ENCODE data around the gene NUDT8.
"Not testable (repeated sequence)": the region's sequence is repeated elsewhere in the genome, so short reads cannot be mapped to it uniquely, and the experiment has no call there.

The NUDT8 gene

GRCh38 chr11:67628710-67629385 is 889 bp downstream of the NUDT8 start:
- no peak for DNase-seq (ENCODE audit: low read depth in 2 of 2)

- no peak for DNase-seq (ENCODE audit: low read depth in 2 of 2)
Measured at GRCh38 chr11:67627812-67628624, 1.7 kb downstream of the NUDT8 start.

- DNase-seq (ENCODE audit: low read depth in 2 of 2) = no peak
Measured at GRCh38 chr11:67627441-67627811, 2.3 kb downstream of the NUDT8 start.

GRCh38 chr11:67626970-67627369 is 2.8 kb downstream of the NUDT8 start:
- no peak for DNase-seq (ENCODE audit: low read depth in 2 of 2)

DNA sequence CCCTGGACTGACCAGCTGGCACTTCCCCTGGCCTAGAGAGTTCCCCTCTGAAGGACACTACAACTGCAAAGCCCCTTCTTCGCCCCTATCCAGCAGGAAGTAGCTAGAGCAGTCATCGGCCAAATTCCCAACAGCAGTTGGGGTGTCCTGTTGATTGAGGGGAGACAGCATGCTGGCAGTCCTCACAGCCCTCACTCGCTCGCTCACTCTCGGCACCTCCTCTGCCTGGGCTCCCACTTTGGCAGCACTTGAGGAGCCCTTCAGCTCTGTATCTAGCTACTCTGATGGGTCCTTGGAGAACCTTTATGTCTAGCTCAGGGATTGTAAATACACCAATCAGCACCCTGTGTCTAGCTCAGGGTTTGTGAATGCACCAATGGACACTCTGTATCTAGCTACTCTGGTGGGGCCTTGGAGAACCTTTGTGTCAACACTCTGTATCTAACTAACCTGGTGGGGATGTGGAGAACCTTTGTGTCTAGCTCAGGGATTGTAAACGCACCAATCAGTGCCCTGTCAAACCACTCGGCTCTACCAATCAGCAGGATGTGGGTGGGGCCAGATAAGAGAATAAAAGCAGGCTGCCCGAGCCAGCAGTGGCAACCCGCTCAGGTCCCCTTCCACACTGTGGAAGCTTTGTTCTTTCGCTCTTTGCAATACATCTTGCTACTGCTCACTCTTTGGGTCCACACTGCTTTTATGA is 3.5 kb downstream of the NUDT8 start:
- not testable (repeated sequence) for DNase-seq (ENCODE audit: low read depth in 2 of 2)

GRCh38 chr11:67623795-67624194 is 5.9 kb downstream of the NUDT8 start:
- not testable (repeated sequence) for DNase-seq (ENCODE audit: low read depth in 2 of 2)

- DNase-seq (ENCODE audit: low read depth in 2 of 2) = not testable (repeated sequence)
Measured at GRCh38 chr11:67622905-67623304, 6.8 kb downstream of the NUDT8 start.

GRCh38 chr11:67621928-67622327 is 7.8 kb downstream of the NUDT8 start:
- DNase-seq (ENCODE audit: low read depth in 2 of 2) = not testable (repeated sequence)

- not testable (repeated sequence) for DNase-seq (ENCODE audit: low read depth in 2 of 2)
Measured at GRCh38 chr11:67620621-67621020, 9.1 kb downstream of the NUDT8 start.

GRCh38 chr11:67619683-67620618 is 9.8 kb downstream of the NUDT8 start:
- not testable (repeated sequence) for DNase-seq (ENCODE audit: low read depth in 2 of 2)

DNA sequence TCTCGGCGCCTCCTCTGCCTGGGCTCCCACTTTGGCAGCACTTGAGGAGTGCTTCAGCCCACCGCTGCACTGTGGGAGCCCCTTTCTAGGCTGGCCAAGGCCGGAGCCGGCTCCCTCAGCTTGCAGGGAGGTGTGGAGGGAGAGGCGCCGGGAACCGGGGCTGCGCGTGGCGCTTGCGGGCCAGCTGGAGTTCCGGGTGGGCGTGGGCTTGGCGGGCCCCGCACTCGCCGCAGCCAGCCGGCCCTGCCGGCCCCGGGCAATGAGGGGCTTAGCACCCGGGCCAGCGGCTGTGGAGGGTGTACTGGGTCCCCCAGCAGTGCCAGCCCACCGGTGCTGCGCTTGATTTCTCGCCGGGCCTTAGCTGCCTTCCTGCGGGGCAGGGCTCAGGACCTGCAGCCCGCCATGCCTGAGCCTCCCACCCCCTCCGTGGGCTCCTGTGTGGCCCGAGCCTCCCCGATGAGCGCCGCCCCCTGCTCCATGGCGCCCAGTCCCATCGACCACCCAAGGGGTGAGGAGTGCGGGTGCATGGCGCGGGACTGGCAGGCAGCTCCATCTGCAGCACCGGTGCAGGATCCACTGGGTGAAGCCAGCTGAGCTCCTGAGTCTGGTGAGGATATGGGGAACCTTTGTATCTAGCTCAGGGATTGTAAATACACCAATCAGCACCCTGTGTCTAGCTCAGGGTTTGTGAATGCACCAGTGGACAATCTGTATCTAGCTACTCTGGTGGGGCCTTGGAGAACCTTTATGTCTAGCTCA is 10.7 kb downstream of the NUDT8 start:
- DNase-seq (ENCODE audit: low read depth in 2 of 2) = not testable (repeated sequence)

DNA sequence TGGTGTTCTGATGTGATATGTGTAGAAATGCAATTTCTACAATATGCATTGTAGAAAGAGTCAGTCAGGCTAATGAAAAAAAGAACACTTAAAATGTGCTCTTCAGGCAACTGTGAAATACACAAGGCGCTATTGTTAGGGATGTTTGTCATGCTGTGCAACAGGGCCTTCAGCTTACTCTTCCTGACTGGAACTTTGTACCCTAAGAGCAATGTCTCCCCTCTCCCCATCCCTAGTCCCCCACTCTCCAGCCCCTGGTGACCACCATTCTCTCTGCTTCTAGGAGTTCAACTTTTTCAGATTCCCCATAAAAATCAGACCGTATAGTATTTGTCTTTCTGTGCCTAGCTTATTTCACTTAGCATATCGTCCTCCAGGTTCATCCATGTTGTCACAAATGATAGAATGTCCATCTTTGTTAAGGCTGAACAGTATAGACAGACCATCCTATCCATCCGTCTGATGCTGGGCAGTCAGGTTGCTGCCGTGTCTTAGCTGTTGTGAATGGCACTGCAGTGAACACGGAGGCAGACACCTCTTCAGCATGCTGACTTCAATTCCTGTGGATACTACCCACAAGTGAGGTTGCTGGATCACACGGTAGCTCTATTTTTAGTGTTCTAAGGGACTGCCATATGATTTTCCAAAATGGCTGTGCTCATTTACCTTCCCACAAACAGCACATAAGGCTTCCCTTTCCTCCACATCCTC is 12.3 kb downstream of the NUDT8 start:
- DNase-seq (ENCODE audit: low read depth in 2 of 2) = no peak

DNA sequence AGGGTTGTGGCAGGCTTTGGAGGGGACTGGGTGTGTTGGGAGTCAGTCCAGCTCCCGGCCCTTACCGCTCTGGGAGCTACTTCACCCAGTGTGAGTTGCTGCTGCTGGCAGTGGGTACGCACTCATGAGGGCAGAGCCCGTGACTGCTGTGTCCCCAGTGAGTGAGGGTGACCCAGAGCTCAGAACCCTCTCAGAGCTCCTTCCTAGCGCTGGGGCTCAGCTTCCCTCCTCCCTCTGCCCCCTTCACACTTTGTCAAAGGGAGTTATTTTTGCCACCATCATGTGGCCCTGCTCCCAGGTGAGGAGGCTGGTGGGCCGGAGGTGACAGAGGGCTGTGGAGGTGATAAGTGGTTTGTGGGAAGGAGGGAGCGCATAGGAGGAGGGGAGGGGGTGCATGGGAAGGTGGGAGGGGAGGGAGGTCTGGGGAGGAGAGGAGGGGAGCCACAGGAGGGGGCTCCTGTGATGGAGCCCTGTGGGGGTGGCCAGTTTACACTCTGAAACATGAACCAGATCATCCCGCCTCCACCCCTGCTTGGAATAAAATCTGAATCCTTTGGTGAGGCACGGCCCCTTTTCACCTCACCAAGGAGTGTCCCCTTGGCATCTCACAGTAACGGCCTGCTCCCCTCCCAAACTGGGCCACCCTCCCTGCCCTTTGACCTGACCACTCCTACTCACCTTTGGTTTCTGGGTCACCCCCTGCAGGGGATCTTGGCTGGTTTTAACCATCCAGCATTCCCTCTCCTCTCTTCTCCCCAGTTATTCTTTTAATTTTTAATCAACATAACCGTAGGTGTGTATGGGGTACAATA is 13.1 kb downstream of the NUDT8 start:
- DNase-seq (ENCODE audit: low read depth in 2 of 2) = no peak

- DNase-seq (ENCODE audit: low read depth in 2 of 2) = no peak
Measured at GRCh38 chr11:67615728-67616430, 13.9 kb downstream of the NUDT8 start.

GRCh38 chr11:67614730-67615714 is 14.7 kb downstream of the NUDT8 start:
- peak; percentile 48 to 66 for DNase-seq (ENCODE audit: low read depth in 2 of 2)

- DNase-seq (ENCODE audit: low read depth in 2 of 2) = peak; percentile 69 to 74
Measured at GRCh38 chr11:67613960-67614715, 15.6 kb downstream of the NUDT8 start.

Data from stimulated activated CD4-positive, alpha-beta T cell treated with anti-CD3 and anti-CD28 coated beads, Interleukin-15, amount 100 ng/mL, for 48 hours (primary cell).